H9 (cell line): ENCODE measurements around the gene SLC25A22. TPM values are rescaled to one million over a fixed set of nuclear protein-coding genes. Genes with fewer than 3 reads are reported as not detected.
A peak's percentile ranks its signal among the peaks of the same experiment; 100 is the strongest.

Experiments
- DNase-seq: peaks from one replicate; pipeline ENCODE4 v3.0.0-alpha.2; 2017
- H2AFZ ChIP-seq: one replicate; pipeline ENCODE4 v1.6.1; 2013; ENCODE audit warnings: mild to moderate bottlenecking, low read length, control low read depth, moderate library complexity
- H2AK5ac ChIP-seq: 2 replicates; pipeline ENCODE4 v1.6.1; 2013; ENCODE audit warnings: low read length, control low read depth, mixed read lengths; ENCODE audit not compliant: insufficient read length
- H2BK120ac ChIP-seq: one replicate; pipeline ENCODE4 v1.6.1; 2013; ENCODE audit warnings: low read depth, mild to moderate bottlenecking, low read length, control low read depth, inconsistent platforms; ENCODE audit not compliant: poor library complexity, severe bottlenecking
- H2BK12ac ChIP-seq: 2 replicates; pipeline ENCODE4 v1.6.1; 2013; ENCODE audit warnings: low read length, control low read depth, mixed read lengths, low read depth; ENCODE audit not compliant: insufficient read length
- H2BK15ac ChIP-seq: 2 replicates; pipeline ENCODE4 v1.6.1; 2013; ENCODE audit warnings: low read depth, low read length, control low read depth
- H2BK20ac ChIP-seq: one replicate; pipeline ENCODE4 v1.6.1; 2013; ENCODE audit warnings: low read depth, mild to moderate bottlenecking, low read length, control low read depth, inconsistent platforms; ENCODE audit not compliant: poor library complexity, severe bottlenecking
- H2BK5ac ChIP-seq: 2 replicates; pipeline ENCODE4 v1.6.1; 2013; ENCODE audit warnings: low read length, control low read depth, mixed read lengths; ENCODE audit not compliant: insufficient read length
- H3K14ac ChIP-seq: 2 replicates; pipeline ENCODE4 v1.6.1; 2013; ENCODE audit warnings: low read length, control low read depth; ENCODE audit not compliant: insufficient read depth
- H3K18ac ChIP-seq: 2 replicates; pipeline ENCODE4 v1.6.1; 2013; ENCODE audit warnings: low read depth, mild to moderate bottlenecking, mixed read lengths, low read length, control low read depth; ENCODE audit not compliant: insufficient read length
- H3K23ac ChIP-seq: 2 replicates; pipeline ENCODE4 v1.6.1; 2013; ENCODE audit warnings: low read length, control low read depth, mixed read lengths, low read depth; ENCODE audit not compliant: insufficient read length
- H3K23me2 ChIP-seq: 2 replicates; pipeline ENCODE4 v1.6.1; 2013; ENCODE audit warnings: low read depth, mild to moderate bottlenecking, mixed read lengths, low read length, control low read depth; ENCODE audit not compliant: insufficient read length, poor library complexity, severe bottlenecking
- H3K27ac ChIP-seq: 2 replicates; pipeline ENCODE4 v1.5.1; 2013; ENCODE audit warnings: low read length, control low read depth, mixed read lengths, low read depth; ENCODE audit not compliant: insufficient read length
- H3K27me3 ChIP-seq: 2 replicates; pipeline ENCODE4 v1.6.1; 2013; ENCODE audit warnings: low read length, control low read depth, inconsistent platforms; ENCODE audit not compliant: insufficient read depth
- H3K4ac ChIP-seq: 2 replicates; pipeline ENCODE4 v1.6.1; 2013; ENCODE audit warnings: low read depth, mild to moderate bottlenecking, control low read depth, inconsistent platforms, low read length, moderate library complexity
- H3K4me1 ChIP-seq: 2 replicates; pipeline ENCODE4 v1.6.1; 2013; ENCODE audit warnings: low read length, control low read depth, inconsistent platforms; ENCODE audit not compliant: insufficient read depth
- H3K4me2 ChIP-seq: 2 replicates; pipeline ENCODE4 v1.6.1; 2013; ENCODE audit warnings: low read length, control low read depth, mixed read lengths; ENCODE audit not compliant: insufficient read length, insufficient read depth
- H3K56ac ChIP-seq: 2 replicates; pipeline ENCODE4 v1.6.1; 2013; ENCODE audit warnings: low read depth, mild to moderate bottlenecking, mixed read lengths, low read length, control low read depth; ENCODE audit not compliant: insufficient read length
- H3K79me1 ChIP-seq: 2 replicates; pipeline ENCODE4 v1.6.1; 2013; ENCODE audit warnings: low read depth, mild to moderate bottlenecking, moderate library complexity, low read length, control low read depth, inconsistent platforms; ENCODE audit not compliant: insufficient read depth, poor library complexity, severe bottlenecking
- H3K79me2 ChIP-seq: 2 replicates; pipeline ENCODE4 v1.6.1; 2013; ENCODE audit warnings: low read length, control low read depth, inconsistent platforms; ENCODE audit not compliant: insufficient read depth
- H3K9ac ChIP-seq: 2 replicates; pipeline ENCODE4 v1.6.1; 2013; ENCODE audit warnings: low read length, control low read depth, mixed read lengths; ENCODE audit not compliant: insufficient read length; ENCODE audit errors: extremely low read depth
- H3K9me3 ChIP-seq: one replicate; pipeline ENCODE4 v1.6.1; 2013; ENCODE audit warnings: low read depth, low read length, inconsistent platforms; ENCODE audit not compliant: control insufficient read depth
- H3T11ph ChIP-seq: one replicate; pipeline ENCODE4 v1.6.1; 2013; ENCODE audit warnings: mild to moderate bottlenecking, low read length, control low read depth, inconsistent platforms
- H4K20me1 ChIP-seq: one replicate; pipeline ENCODE4 v1.6.1; 2013; ENCODE audit not compliant: control insufficient read depth, insufficient read length, insufficient read depth
- H4K5ac ChIP-seq: 2 replicates; pipeline ENCODE4 v1.6.1; 2013; ENCODE audit warnings: low read depth, mild to moderate bottlenecking, mixed read lengths, low read length, control low read depth; ENCODE audit not compliant: insufficient read length
- H4K8ac ChIP-seq: replicated peaks from 2 replicates; pipeline ENCODE4 v1.6.1; 2013; ENCODE audit warnings: low read length, control low read depth, mixed read lengths, low read depth; ENCODE audit not compliant: insufficient read length
- H4K91ac ChIP-seq: 2 replicates; pipeline ENCODE4 v1.6.1; 2013; ENCODE audit warnings: low read depth, mild to moderate bottlenecking, moderate library complexity, mixed read lengths, low read length, control low read depth; ENCODE audit not compliant: insufficient read length
- H3K27ac Mint-ChIP-seq, 3 experiments: 2 replicates in 2 of 3; 3 replicates in 1 of 3; pipeline ENCODE4 v1.8.0; 2020 to 2021; ENCODE audit warnings: mixed read lengths in 3 of 3, mild to moderate bottlenecking in 1 of 3, moderate library complexity in 1 of 3
- H3K27me3 Mint-ChIP-seq: 2 replicates; pipeline ENCODE4 v1.8.0; 2021; ENCODE audit warnings: low read depth, mild to moderate bottlenecking, moderate library complexity, mixed read lengths
- H3K36me3 Mint-ChIP-seq, 3 experiments: 2 replicates in 2 of 3; 3 replicates in 1 of 3; pipeline ENCODE4 v1.8.0; 2020 to 2021; ENCODE audit warnings: low read depth in 3 of 3, mixed read lengths in 3 of 3; ENCODE audit not compliant: insufficient read depth in 1 of 3
- H3K4me1 Mint-ChIP-seq, 2 experiments: 2 replicates each; pipeline ENCODE4 v1.8.0; 2020; ENCODE audit warnings: mixed read lengths in 2 of 2
- H3K4me3 Mint-ChIP-seq, 2 experiments: 2 replicates in 1 of 2; 3 replicates in 1 of 2; pipeline ENCODE4 v1.8.0; 2020 to 2021; ENCODE audit warnings: mild to moderate bottlenecking in 2 of 2, mixed read lengths in 2 of 2, moderate library complexity in 1 of 2
- H3K9me3 Mint-ChIP-seq, 2 experiments: 2 replicates in 1 of 2; 3 replicates in 1 of 2; pipeline ENCODE4 v1.8.0; 2020; ENCODE audit warnings: mild to moderate bottlenecking in 2 of 2, mixed read lengths in 2 of 2, moderate library complexity in 1 of 2
- CTCF ChIP-seq: fragments of 200-600 bp; sonication (generic); conservative IDR thresholded peaks from 3 replicates; pipeline ENCODE4 v1.8.0; 2021; ENCODE audit warnings: antibody characterized with exemption, mild to moderate bottlenecking
- WGBS: extraction: QIAGEN DNeasy Blood & Tissue Kit; methylation state at CpG from one replicate; pipeline ENCODE4 v1.1.7; 2013; ENCODE audit warnings: missing lambda C conversion rate, low lambda C conversion rate, mixed read lengths; ENCODE audit not compliant: insufficient read length; ENCODE audit errors: extremely low coverage; 5-methylcytosine and 5-hydroxymethylcytosine counted together
- total RNA-seq: library from RNA; stranded (reverse); gene quantifications from 2 replicates; pipeline ENCODE4 v1.2.1, GENCODE V29; 2021

Gene SLC25A22
- total RNA-seq, 1 experiment from 2014 or later, result 51.9 TPM

DNA sequence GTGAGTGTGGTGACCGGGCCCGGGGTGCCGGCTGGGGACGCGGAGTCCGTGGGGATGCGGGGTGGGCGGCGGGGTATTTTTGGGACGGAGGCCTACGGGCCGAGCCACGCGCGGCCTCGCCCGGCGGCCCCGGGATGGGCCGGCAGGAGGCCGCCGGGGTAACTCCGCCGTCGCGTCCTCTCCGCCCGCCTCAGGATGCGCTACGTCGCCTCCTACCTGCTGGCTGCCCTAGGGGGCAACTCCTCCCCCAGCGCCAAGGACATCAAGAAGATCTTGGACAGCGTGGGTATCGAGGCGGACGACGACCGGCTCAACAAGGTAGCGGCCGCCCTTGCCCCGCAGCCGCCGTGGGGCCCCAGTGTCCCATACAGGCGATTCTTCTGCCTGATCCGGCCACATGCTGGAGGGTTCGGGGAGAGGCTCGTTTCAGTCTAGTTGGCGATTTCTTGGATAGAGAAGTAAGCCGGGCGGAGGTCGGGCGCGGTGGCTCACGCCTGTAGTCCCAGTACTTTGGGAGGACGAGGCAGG lies 12.0 kb upstream of the SLC25A22 start:
- peak overlapping the region; percentile 47; the same call in 1 of the 2 replicates for H3K14ac ChIP-seq
- no peak overlapping the region for H4K8ac ChIP-seq
- no peaks in the 10 kb centered on the region for H4K20me1 ChIP-seq
- no peaks in the 10 kb centered on the region for H3K27me3 ChIP-seq
- no peak overlapping the region for H2BK20ac ChIP-seq
- Mint-ChIP-seq H3K4me3 (peak overlapping the region; percentile 91 to 98), H3K27me3 (no peaks in the 10 kb centered on the region), H3K4me1 (peaks cover 11 to 28% of the 10 kb centered on the region in 2 experiments), H3K9me3 (no peaks in the 10 kb centered on the region), H3K27ac (peak overlapping the region in 2 of 3 experiments; percentile 87 to 99; a peak in 4 of 7 replicates), H3K36me3 (peaks cover 29 to 40% (median 29%) of the 10 kb centered on the region in 3 experiments)
- H2BK120ac ChIP-seq, result no peak overlapping the region
- H4K91ac ChIP-seq, result no peak overlapping the region
- peaks cover 16% of the 10 kb centered on the region for H3K23me2 ChIP-seq
- peak overlapping the region; percentile 57 for H3K4me2 ChIP-seq
- H3K23ac ChIP-seq, result no peak overlapping the region
- H2AFZ ChIP-seq, result no peak overlapping the region
- H2BK12ac ChIP-seq, result no peak overlapping the region
- peaks cover 10% of the 10 kb centered on the region; the same call in 1 of the 2 replicates for H3K79me2 ChIP-seq
- H2BK15ac ChIP-seq, result no peak overlapping the region
- peak; percentile 19; the same call in 1 of the 3 replicates for TF ChIP-seq CTCF
- peak overlapping the region; percentile 61 for H3K9ac ChIP-seq
- H3K18ac ChIP-seq, result no peak overlapping the region
- no peaks in the 10 kb centered on the region for H3K9me3 ChIP-seq
- peaks cover 9% of the 10 kb centered on the region for H3K79me1 ChIP-seq
- H2BK5ac ChIP-seq, result no peak overlapping the region
- H3K27ac ChIP-seq, result no peak overlapping the region
- DNase-seq, result no peak
- no peak overlapping the region for H3T11ph ChIP-seq
- no peak overlapping the region for H3K56ac ChIP-seq
- H3K4ac ChIP-seq, result no peak overlapping the region
- WGBS, result no CpG with 5 or more reads among the region's 55 CpGs
- no peak overlapping the region for H2AK5ac ChIP-seq
- H4K5ac ChIP-seq, result no peak overlapping the region
- no peaks in the 10 kb centered on the region for H3K4me1 ChIP-seq
